ENCODE measurements around the gene RNASET2. TPM values are rescaled to one million over a fixed set of nuclear protein-coding genes. Genes with fewer than 3 reads are reported as not detected.
A peak's percentile ranks its signal among the peaks of the same experiment; 100 is the strongest.

Gene RNASET2
- total and polyA plus RNA-seq, 2 of the 13 experiments (the other 11 are each of a cell fraction or from before 2014, with no cell fraction given), result 44.6 to 597 TPM

DNA sequence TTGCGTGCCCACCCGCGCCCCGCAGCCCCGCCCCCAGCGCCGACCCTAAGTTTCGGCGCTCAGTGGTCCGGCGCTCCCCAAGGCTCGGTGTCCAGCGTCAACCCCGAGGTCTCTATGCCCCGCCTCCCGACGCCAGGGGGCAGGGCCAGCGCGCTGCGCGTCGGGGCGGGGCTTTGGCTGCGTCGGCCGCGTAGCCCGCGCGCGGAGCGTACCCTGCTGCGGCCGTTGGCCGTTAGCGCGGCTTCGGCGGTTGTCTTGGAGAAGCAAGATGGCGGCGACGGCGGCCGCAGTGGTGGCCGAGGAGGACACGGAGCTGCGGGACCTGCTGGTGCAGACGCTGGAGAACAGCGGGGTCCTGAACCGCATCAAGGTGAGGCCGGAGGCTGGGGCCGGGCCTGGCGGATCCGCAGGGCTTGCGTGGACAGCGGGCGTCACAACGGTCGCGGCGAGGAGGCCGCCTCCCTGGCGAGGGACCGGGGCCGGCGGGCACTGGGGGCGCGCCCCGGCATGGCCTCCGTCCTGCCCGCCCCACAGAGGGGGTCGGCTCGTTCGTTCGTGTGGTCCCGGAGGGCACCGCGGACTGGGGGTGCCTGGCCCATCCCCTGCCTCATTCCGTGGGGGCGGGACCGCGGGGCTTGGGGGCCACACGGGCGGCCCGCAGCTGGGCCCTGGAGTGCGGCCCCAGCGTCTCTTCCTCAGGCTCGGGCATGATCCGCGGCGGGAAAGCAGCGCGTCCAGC lies 43.0 kb upstream of the RNASET2 start, which contains the start of gene CEP43 (continued):
- TF ChIP-seq, protein P1, sequence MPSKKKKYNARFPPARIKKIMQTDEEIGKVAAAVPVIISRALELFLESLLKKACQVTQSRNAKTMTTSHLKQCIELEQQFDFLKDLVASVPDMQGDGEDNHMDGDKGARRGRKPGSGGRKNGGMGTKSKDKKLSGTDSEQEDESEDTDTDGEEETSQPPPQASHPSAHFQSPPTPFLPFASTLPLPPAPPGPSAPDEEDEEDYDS (CRISPR knock-in tag; IDR thresholded peaks at IDR 0.05), result peak; percentile 74
- peak; percentile 95; the same call in 1 of the 2 replicates for TF ChIP-seq ZNF607 (CRISPR knock-in tag; IDR thresholded peaks at IDR 0.05; ENCODE audit: borderline replicate concordance)
- peak; percentile 91; the same call in 1 of the 2 replicates for TF ChIP-seq ZNF558 (CRISPR knock-in tag; IDR thresholded peaks at IDR 0.05; ENCODE audit: borderline replicate concordance)
- TF ChIP-seq, protein P2, sequence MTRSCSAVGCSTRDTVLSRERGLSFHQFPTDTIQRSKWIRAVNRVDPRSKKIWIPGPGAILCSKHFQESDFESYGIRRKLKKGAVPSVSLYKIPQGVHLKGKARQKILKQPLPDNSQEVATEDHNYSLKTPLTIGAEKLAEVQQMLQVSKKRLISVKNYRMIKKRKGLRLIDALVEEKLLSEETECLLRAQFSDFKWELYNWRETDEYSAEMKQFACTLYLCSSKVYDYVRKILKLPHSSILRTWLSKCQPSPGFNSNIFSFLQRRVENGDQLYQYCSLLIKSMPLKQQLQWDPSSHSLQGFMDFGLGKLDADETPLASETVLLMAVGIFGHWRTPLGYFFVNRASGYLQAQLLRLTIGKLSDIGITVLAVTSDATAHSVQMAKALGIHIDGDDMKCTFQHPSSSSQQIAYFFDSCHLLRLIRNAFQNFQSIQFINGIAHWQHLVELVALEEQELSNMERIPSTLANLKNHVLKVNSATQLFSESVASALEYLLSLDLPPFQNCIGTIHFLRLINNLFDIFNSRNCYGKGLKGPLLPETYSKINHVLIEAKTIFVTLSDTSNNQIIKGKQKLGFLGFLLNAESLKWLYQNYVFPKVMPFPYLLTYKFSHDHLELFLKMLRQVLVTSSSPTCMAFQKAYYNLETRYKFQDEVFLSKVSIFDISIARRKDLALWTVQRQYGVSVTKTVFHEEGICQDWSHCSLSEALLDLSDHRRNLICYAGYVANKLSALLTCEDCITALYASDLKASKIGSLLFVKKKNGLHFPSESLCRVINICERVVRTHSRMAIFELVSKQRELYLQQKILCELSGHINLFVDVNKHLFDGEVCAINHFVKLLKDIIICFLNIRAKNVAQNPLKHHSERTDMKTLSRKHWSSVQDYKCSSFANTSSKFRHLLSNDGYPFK (CRISPR knock-in tag; IDR thresholded peaks at IDR 0.05; ENCODE audit: borderline replicate concordance), result peak; percentile 51; the same call in 1 of the 2 replicates
- TF ChIP-seq ZNF10 (CRISPR knock-in tag; IDR thresholded peaks at IDR 0.05; ENCODE audit: borderline replicate concordance, low read depth), result 0 out of 2 replicates have a peak, but pooled peaks have one; percentile 64
- TF ChIP-seq, protein P3, sequence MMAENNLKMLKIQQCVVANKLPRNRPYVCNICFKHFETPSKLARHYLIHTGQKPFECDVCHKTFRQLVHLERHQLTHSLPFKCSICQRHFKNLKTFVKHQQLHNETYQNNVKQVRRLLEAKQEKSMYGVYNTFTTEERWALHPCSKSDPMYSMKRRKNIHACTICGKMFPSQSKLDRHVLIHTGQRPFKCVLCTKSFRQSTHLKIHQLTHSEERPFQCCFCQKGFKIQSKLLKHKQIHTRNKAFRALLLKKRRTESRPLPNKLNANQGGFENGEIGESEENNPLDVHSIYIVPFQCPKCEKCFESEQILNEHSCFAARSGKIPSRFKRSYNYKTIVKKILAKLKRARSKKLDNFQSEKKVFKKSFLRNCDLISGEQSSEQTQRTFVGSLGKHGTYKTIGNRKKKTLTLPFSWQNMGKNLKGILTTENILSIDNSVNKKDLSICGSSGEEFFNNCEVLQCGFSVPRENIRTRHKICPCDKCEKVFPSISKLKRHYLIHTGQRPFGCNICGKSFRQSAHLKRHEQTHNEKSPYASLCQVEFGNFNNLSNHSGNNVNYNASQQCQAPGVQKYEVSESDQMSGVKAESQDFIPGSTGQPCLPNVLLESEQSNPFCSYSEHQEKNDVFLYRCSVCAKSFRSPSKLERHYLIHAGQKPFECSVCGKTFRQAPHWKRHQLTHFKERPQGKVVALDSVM (CRISPR knock-in tag; IDR thresholded peaks at IDR 0.05), result peak; percentile 68; the same call in 1 of the 2 replicates
- TF ChIP-seq ZFP90 (CRISPR knock-in tag; IDR thresholded peaks at IDR 0.05; ENCODE audit: borderline replicate concordance), result peak; percentile 27; the same call in 1 of the 2 replicates
- peak; percentile 61 for TF ChIP-seq KAT8 (CRISPR knock-in tag; IDR thresholded peaks at IDR 0.05)
- TF ChIP-seq POGZ (CRISPR knock-in tag; IDR thresholded peaks at IDR 0.05), result peak; percentile 76
- peak; percentile 97 for TF ChIP-seq AGO1 (IDR thresholded peaks at IDR 0.05; ENCODE audit: low read depth, low read length, poor library complexity, severe bottlenecking)
- TF ChIP-seq, protein P4, sequence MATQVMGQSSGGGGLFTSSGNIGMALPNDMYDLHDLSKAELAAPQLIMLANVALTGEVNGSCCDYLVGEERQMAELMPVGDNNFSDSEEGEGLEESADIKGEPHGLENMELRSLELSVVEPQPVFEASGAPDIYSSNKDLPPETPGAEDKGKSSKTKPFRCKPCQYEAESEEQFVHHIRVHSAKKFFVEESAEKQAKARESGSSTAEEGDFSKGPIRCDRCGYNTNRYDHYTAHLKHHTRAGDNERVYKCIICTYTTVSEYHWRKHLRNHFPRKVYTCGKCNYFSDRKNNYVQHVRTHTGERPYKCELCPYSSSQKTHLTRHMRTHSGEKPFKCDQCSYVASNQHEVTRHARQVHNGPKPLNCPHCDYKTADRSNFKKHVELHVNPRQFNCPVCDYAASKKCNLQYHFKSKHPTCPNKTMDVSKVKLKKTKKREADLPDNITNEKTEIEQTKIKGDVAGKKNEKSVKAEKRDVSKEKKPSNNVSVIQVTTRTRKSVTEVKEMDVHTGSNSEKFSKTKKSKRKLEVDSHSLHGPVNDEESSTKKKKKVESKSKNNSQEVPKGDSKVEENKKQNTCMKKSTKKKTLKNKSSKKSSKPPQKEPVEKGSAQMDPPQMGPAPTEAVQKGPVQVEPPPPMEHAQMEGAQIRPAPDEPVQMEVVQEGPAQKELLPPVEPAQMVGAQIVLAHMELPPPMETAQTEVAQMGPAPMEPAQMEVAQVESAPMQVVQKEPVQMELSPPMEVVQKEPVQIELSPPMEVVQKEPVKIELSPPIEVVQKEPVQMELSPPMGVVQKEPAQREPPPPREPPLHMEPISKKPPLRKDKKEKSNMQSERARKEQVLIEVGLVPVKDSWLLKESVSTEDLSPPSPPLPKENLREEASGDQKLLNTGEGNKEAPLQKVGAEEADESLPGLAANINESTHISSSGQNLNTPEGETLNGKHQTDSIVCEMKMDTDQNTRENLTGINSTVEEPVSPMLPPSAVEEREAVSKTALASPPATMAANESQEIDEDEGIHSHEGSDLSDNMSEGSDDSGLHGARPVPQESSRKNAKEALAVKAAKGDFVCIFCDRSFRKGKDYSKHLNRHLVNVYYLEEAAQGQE (IDR thresholded peaks at IDR 0.05; ENCODE audit: borderline replicate concordance in 1 of 2, low read depth in 1 of 2, low read length in 2 of 2), result peak in 1 of 2 experiments; percentile 47; a peak in 1 of 4 replicates
- peak; percentile 98 for TF ChIP-seq ARNT2 (CRISPR knock-in tag; IDR thresholded peaks at IDR 0.05; ENCODE audit: low read depth)
- TF ChIP-seq, protein P5, sequence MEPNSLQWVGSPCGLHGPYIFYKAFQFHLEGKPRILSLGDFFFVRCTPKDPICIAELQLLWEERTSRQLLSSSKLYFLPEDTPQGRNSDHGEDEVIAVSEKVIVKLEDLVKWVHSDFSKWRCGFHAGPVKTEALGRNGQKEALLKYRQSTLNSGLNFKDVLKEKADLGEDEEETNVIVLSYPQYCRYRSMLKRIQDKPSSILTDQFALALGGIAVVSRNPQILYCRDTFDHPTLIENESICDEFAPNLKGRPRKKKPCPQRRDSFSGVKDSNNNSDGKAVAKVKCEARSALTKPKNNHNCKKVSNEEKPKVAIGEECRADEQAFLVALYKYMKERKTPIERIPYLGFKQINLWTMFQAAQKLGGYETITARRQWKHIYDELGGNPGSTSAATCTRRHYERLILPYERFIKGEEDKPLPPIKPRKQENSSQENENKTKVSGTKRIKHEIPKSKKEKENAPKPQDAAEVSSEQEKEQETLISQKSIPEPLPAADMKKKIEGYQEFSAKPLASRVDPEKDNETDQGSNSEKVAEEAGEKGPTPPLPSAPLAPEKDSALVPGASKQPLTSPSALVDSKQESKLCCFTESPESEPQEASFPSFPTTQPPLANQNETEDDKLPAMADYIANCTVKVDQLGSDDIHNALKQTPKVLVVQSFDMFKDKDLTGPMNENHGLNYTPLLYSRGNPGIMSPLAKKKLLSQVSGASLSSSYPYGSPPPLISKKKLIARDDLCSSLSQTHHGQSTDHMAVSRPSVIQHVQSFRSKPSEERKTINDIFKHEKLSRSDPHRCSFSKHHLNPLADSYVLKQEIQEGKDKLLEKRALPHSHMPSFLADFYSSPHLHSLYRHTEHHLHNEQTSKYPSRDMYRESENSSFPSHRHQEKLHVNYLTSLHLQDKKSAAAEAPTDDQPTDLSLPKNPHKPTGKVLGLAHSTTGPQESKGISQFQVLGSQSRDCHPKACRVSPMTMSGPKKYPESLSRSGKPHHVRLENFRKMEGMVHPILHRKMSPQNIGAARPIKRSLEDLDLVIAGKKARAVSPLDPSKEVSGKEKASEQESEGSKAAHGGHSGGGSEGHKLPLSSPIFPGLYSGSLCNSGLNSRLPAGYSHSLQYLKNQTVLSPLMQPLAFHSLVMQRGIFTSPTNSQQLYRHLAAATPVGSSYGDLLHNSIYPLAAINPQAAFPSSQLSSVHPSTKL (CRISPR knock-in tag; IDR thresholded peaks at IDR 0.05), result peak; percentile 23; the same call in 1 of the 2 replicates

Data from HepG2 (cell line).